IPS-NIHi11 (cell line): ENCODE measurements around the gene LZTFL1.
A peak's percentile ranks its signal among the peaks of the same experiment; 100 is the strongest.

Experiments used
- DNase-seq: peaks from one replicate; pipeline ENCODE4 v3.0.0; 2012; ENCODE audit warnings: mixed read lengths, low spot score

The LZTFL1 gene

GRCh38 chr3:45785605-45786150, 56.2 kb downstream of the LZTFL1 start:
- no peak for DNase-seq

- DNase-seq = no peak
These were observed 58.3 kb downstream of the LZTFL1 start for GRCh38 chr3:45783667-45784066.

GRCh38 chr3:45782381-45782780, 59.5 kb downstream of the LZTFL1 start:
- DNase-seq = no peak

GRCh38 chr3:45781841-45782240, 60.1 kb downstream of the LZTFL1 start:
- DNase-seq = no peak

DNA sequence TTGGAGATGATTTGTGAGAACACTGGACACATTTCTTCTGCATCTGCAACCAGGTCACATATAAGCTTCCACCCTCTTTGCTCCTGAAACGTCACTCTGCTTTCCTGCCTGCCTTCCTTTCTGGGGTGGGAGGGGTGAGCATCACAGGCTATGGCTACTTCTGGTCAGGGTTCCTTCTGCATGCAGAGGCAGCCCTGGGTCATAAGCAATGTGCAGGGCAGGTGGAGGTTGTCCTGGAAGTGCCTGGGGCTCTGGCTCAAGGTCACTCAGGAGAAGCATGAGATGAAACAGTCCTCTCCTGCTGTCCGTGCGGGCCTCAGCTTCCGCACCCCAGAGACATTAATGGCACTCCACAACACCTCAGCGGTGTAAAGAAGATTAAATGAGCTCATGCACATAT, 60.6 kb downstream of the LZTFL1 start:
- no peak for DNase-seq

GRCh38 chr3:45779746-45780735, 61.9 kb downstream of the LZTFL1 start:
- DNase-seq = no peak

GRCh38 chr3:45778761-45779201, 63.1 kb downstream of the LZTFL1 start:
- DNase-seq = peak; percentile 54

GRCh38 chr3:45777746-45778386, 64.1 kb downstream of the LZTFL1 start:
- no peak for DNase-seq

DNA sequence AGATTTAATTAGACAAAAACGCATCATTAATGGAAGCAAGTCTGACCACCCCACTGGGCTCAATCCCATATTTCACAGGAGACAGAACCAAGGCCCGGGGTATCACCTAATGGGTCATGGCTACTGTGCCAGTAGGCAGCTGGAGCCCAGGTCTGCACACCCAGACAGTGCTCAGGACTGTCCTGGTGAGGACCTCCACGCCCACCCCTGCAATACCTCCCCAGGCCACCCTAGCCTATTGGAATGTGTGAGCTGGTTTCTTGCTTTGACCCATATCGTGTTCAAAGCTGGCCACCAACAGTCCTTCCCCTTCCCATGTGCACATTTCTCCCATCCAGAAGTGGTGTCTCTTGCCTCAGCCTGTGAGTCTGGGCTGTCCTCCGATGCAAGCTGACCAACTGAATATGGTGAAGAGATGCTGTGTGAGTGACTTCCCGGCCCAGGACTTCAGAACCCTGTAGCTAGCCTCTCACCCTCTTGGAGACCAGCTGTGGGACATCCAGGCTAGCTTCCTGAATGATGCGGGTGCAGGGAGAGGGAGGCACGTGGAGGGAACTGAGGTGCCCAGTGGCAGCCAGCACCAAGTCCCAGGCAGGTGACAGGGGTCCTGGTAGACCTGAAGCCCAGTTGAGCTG, 64.7 kb downstream of the LZTFL1 start:
- DNase-seq = no peak

DNA sequence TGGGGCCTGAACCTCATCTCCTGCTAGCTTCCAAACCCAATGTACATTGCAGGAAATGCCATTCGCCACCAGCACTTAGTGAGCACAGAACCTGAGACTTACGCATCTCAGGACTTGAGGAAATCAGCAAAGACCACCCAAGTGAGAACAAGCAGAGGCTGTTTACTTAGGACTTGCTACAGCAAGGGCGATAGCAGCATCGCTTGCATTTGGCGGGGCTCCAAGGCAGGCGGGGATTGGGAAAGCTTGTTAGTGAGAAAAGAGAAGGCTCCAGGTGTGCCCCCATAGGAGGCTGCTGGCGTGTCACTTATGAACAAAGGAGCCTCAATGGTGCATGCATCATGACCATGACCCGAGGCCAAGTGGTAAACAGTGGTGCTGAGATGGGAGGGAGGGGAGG, 65.3 kb downstream of the LZTFL1 start:
- no peak for DNase-seq

- no peak for DNase-seq
These were observed 65.7 kb downstream of the LZTFL1 start for GRCh38 chr3:45776301-45776595.

- DNase-seq = no peak
These were observed 66.2 kb downstream of the LZTFL1 start for GRCh38 chr3:45775571-45776300.

DNA sequence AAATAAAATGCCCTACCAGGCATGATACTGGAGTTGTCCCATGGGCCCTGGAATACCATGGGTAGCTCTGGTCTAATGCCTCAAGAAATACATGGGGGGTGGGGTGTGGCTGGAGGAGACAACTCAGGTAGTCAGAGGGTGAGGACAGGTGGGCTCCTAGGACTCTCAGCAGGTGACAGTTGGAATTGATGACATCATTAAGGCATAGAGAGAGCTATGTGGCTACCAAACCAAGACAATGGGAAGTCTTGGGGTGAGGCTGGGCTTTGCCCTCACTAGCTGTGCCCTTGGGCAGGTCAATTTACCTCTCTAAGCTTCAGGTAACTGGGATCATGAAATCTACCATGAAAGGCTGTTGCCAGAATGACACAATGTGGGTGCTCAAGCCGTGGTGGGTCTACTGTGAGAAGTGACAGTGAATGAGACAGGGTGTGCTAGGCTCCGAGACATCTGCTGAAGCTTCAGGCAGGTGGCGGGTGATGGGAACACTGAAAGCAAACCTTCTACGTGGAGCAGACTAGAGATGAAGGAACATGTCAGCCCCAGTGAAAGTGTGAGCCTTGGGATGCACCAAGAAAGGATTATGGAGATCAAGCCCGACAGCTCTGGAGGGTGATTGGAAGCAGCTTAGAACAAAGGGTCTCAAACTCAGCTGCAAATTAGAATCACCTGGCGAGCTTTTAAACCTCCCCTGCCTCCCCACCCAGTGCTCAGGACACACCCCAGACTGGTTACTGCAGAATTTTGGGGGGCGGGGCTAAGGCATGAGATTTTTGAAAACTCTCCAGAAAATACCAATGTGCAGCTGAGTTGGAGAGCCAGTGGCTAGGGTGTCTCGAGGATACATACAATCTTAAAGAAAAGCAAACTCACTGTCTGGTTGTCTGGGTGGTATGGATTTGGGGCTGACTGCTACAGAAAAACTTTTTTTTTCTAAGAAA, 67.1 kb downstream of the LZTFL1 start:
- no peak for DNase-seq

DNA sequence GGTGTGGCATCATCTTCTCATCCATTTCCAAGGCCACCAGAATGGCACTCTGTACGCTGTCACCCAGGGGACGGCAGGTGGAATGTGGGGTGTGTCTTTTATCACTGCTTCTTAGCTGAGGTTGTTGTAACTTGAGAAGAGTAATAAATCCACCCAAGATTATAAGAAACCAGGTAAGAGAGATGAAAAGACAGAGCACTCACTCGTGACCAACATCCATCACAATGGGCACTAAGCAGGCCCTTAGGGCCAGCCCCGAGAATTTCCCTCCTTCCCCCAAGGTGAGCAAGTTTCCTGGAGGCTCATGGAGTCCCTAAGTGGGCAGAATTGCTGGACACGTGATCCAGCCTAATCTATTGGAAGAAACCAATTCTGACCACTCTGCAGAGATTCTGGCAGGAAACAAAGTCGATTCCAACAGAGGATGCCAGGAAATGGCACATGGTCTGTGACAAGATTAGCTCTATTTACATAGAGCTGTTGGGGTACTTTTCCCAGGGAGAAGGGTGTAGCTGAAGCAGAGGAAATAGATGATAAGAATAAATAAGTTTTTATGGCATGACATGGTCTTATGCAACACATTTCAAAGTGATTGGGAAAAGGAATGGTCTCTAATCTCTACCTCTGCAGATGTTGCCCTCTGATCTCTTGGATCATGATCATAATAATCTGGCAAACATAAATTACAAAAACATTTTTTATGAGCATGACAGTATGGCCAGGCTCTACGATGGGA, 68.0 kb downstream of the LZTFL1 start:
- no peak for DNase-seq
